HCT116 (cell line): ENCODE results near the gene CDX1. TPM values are rescaled to one million over a fixed set of nuclear protein-coding genes. Genes with fewer than 3 reads are reported as not detected.

Experiments
- ATAC-seq: fragments of 200-7000 bp; cut with Tn5 transposase; 2 replicates; pipeline ENCODE4 v1.9.1; 2020; ENCODE audit warnings: mild to moderate bottlenecking, moderate library complexity
- BruUV-seq: library from RNA; stranded (reverse); fragments of 400-500 nt; replicated peaks from 2 replicates; lab custom pipeline; 2021; lab: Mats Ljungman, UMichigan
- CTCF ChIA-PET: fragments of 300-600 bp; sonication (Branson Sonifier 250); formaldehyde crosslinking; loops from one replicate; lab custom pipeline; 2021; ENCODE audit warnings: antibody characterized with exemption; lab: Charles Lee
- POLR2A ChIA-PET: fragments of 300-600, 350-600 bp; sonication (Branson Sonifier 250); formaldehyde crosslinking; loops from one replicate; lab custom pipeline; 2021; ENCODE audit warnings: antibody characterized with exemption; lab: Charles Lee
- RAD21 ChIA-PET, 2 experiments: fragments of 300-600 bp; sonication (Branson Sonifier 250); formaldehyde crosslinking; loops; one replicate each; lab custom pipeline; 2023; ENCODE audit warnings: low total read pairs in 2 of 2; ENCODE audit not compliant: uncharacterized antibody in 2 of 2, unreplicated experiment in 2 of 2, low non-redundant PET in 1 of 2; lab: Charles Lee
- DNase-seq: peaks from one replicate; pipeline ENCODE4 v3.0.0-alpha.2; 2010; ENCODE audit warnings: low read depth, low spot score
- H2AFZ ChIP-seq: fragments of 200-600 bp; shearing (Covaris generic), sonication (generic); 2 replicates; pipeline ENCODE4 v1.6.1; 2017; ENCODE audit warnings: low read depth, mixed run types, mixed read lengths, antibody characterized with exemption, low read length; ENCODE audit not compliant: poor library complexity, severe bottlenecking
- H3K27ac ChIP-seq: 2 replicates; pipeline ENCODE4 v1.5.1; 2012; ENCODE audit warnings: low read depth, low read length
- H3K27me3 ChIP-seq: fragments of 200-600 bp; sonication (generic); 2 replicates; pipeline ENCODE4 v1.6.1; 2016; ENCODE audit warnings: mixed run types, low read length, mixed read lengths; ENCODE audit not compliant: insufficient read depth
- H3K36me3 ChIP-seq, 2 experiments: fragments of 200-500 bp in 1 of 2; fragments of 200-600 bp in 1 of 2; sonication (Bioruptor generic) in 1 of 2; sonication (generic) in 1 of 2; 2 replicates each; pipeline versions ENCODE4 v1.5.1 to v1.6.1; 2014 to 2016; ENCODE audit warnings: low read length in 2 of 2, inconsistent platforms in 1 of 2, mixed read lengths in 1 of 2, mixed run types in 1 of 2; ENCODE audit not compliant: insufficient read depth in 2 of 2, control insufficient read depth in 1 of 2
- H3K4me1 ChIP-seq, 2 experiments: fragments of 200-600 bp in 1 of 2; sonication (generic) in 1 of 2; 2 replicates each; pipeline versions ENCODE4 v1.5.1 to v1.6.1; 2012 to 2017; ENCODE audit warnings: low read length in 2 of 2, inconsistent platforms in 1 of 2, mild to moderate bottlenecking in 1 of 2, mixed read lengths in 1 of 2, mixed run types in 1 of 2, moderate library complexity in 1 of 2; ENCODE audit not compliant: insufficient read depth in 2 of 2, control insufficient read depth in 1 of 2
- H3K4me2 ChIP-seq: fragments of 200-600 bp; sonication (generic); 2 replicates; pipeline ENCODE4 v1.6.1; 2017; ENCODE audit warnings: mixed run types, low read length, mixed read lengths
- H3K4me3 ChIP-seq, 2 experiments: fragments of 200-600 bp in 1 of 2; sonication (generic) in 1 of 2; replicated peaks in 1 of 2; 2 replicates each; pipeline ENCODE4 v1.5.1; 2011 to 2016; ENCODE audit warnings: low read length in 2 of 2, control low read depth in 1 of 2, low read depth in 1 of 2, mild to moderate bottlenecking in 1 of 2, mixed read lengths in 1 of 2, mixed run types in 1 of 2
- H3K79me2 ChIP-seq: fragments of 200-600 bp; sonication (generic); 2 replicates; pipeline ENCODE4 v1.6.1; 2017; ENCODE audit warnings: mild to moderate bottlenecking, mixed run types, low read length, moderate library complexity, mixed read lengths; ENCODE audit not compliant: insufficient read depth
- H3K9ac ChIP-seq: fragments of 200-600 bp; sonication (generic); 2 replicates; pipeline ENCODE4 v1.6.1; 2016; ENCODE audit warnings: low read length, mixed read lengths
- H3K9me2 ChIP-seq: fragments of 200-600 bp; sonication (generic), shearing (Covaris generic); 2 replicates; pipeline ENCODE4 v1.6.1; 2017; ENCODE audit warnings: mixed run types, mild to moderate bottlenecking, moderate library complexity; ENCODE audit not compliant: insufficient read depth
- H3K9me3 ChIP-seq, 2 experiments: fragments of 200-500 bp in 1 of 2; fragments of 200-600 bp in 1 of 2; sonication (Bioruptor generic) in 1 of 2; sonication (generic) in 1 of 2; 2 replicates each; pipeline ENCODE4 v1.6.1; 2014 to 2017; ENCODE audit warnings: low read length in 2 of 2, mixed read lengths in 2 of 2, inconsistent platforms in 1 of 2, low read depth in 1 of 2, mild to moderate bottlenecking in 1 of 2, mixed run types in 1 of 2, moderate library complexity in 1 of 2; ENCODE audit not compliant: control insufficient read depth in 1 of 2, insufficient read depth in 1 of 2
- H4K20me1 ChIP-seq: fragments of 200-600 bp; sonication (generic), shearing (Covaris generic); 2 replicates; pipeline ENCODE4 v1.6.1; 2017; ENCODE audit warnings: mixed run types, mild to moderate bottlenecking, moderate library complexity; ENCODE audit not compliant: insufficient read depth
- ATF3 ChIP-seq: IDR thresholded peaks from 2 replicates; pipeline ENCODE4 v1.6.1; 2012
- CEBPB ChIP-seq: IDR thresholded peaks from 2 replicates; pipeline ENCODE4 v1.6.1; 2012; ENCODE audit warnings: low read depth
- CTCF ChIP-seq, 3 experiments: fragments of 200-600 bp in 1 of 3; sonication (generic) in 1 of 3; IDR thresholded peaks in 2 of 3; conservative IDR thresholded peaks in 1 of 3; 2 replicates each; pipeline ENCODE4 v1.5.1; 2012 to 2017; ENCODE audit warnings: low read depth in 2 of 3, low read length in 2 of 3, antibody characterized with exemption in 1 of 3, borderline replicate concordance in 1 of 3, control low read depth in 1 of 3, mild to moderate bottlenecking in 1 of 3, mixed read lengths in 1 of 3, mixed run types in 1 of 3, moderate library complexity in 1 of 3; ENCODE audit not compliant: insufficient read depth in 1 of 3
- ELF1 ChIP-seq: IDR thresholded peaks from 2 replicates; pipeline ENCODE4 v1.6.1; 2012; ENCODE audit warnings: low read depth, borderline replicate concordance
- EZH2 ChIP-seq: fragments of 200-600 bp; sonication (generic); IDR thresholded peaks from 2 replicates; pipeline ENCODE4 v1.6.1; 2017; ENCODE audit warnings: antibody characterized with exemption, mixed run types
- EZH2phosphoT487 ChIP-seq: fragments of 200-600 bp; IDR thresholded peaks from 2 replicates; pipeline ENCODE4 v1.6.1; 2018; ENCODE audit warnings: antibody characterized with exemption, borderline replicate concordance
- JUND ChIP-seq: IDR thresholded peaks from 2 replicates; pipeline ENCODE4 v1.6.1; 2012
- POLR2A ChIP-seq: IDR thresholded peaks from 2 replicates; pipeline ENCODE4 v1.7.0; 2011; ENCODE audit warnings: borderline replicate concordance; ENCODE audit not compliant: insufficient read depth, insufficient read length; ENCODE audit errors: extremely low read depth
- POLR2AphosphoS5 ChIP-seq: IDR thresholded peaks from 2 replicates; pipeline ENCODE4 v1.6.1; 2011; ENCODE audit warnings: mild to moderate bottlenecking, low read depth, low read length, moderate library complexity
- RAD21 ChIP-seq: IDR thresholded peaks from 2 replicates; pipeline ENCODE4 v1.6.1; 2012; ENCODE audit warnings: low read depth, mild to moderate bottlenecking
- SP1 ChIP-seq: IDR thresholded peaks from 2 replicates; pipeline ENCODE4 v1.6.1; 2012; ENCODE audit warnings: low read depth
- TCF7L2 ChIP-seq: IDR thresholded peaks from 2 replicates; pipeline ENCODE4 v1.7.0; 2011; ENCODE audit warnings: borderline replicate concordance, inconsistent platforms; ENCODE audit not compliant: insufficient read depth, insufficient read length; ENCODE audit errors: extremely low read depth
- YY1 ChIP-seq: IDR thresholded peaks from 2 replicates; pipeline ENCODE4 v1.6.1; 2011; ENCODE audit warnings: low read length, low read depth, moderate library complexity, mild to moderate bottlenecking; ENCODE audit not compliant: insufficient replicate concordance; ENCODE audit errors: extremely low read depth
- ZBTB33 ChIP-seq: IDR thresholded peaks from 2 replicates; pipeline ENCODE4 v1.6.1; 2011; ENCODE audit warnings: mild to moderate bottlenecking, low read length, moderate library complexity; ENCODE audit not compliant: insufficient replicate concordance; ENCODE audit errors: extremely low read depth
- ZFX ChIP-seq: fragments of 450-650 bp; IDR thresholded peaks from 2 replicates; pipeline ENCODE4 v1.6.1; 2017
- ZNF274 ChIP-seq: fragments of 200-500 bp; sonication (Bioruptor generic); IDR thresholded peaks from 2 replicates; pipeline ENCODE4 v1.6.1; 2014; ENCODE audit warnings: mild to moderate bottlenecking, low read depth, low read length, inconsistent platforms
- intact Hi-C: fragments of 100-400 bp; cut with micrococcal nuclease; formaldehyde crosslinking; loops from 2 replicates; pipeline ENCODE4 v1.10.0; 2022
- total RNA-seq: library from RNA; stranded (reverse); gene quantifications from one replicate; pipeline ENCODE4 v1.2.1, GENCODE V29; 2021; ENCODE audit not compliant: unreplicated experiment

The CDX1 gene
- total RNA-seq, 1 experiment from 2014 or later: not detected

- Histone ChIP-seq H3K9ac (no peak overlapping the region), H3K27me3 (no peaks in the 10 kb centered on the region), H3K4me3 (no peak overlapping the region), H3K79me2 (no peaks in the 10 kb centered on the region), H3K4me1 (peaks cover 0 to 9% of the 10 kb centered on the region in 2 experiments; a peak in 1 of 4 replicates), H3K9me3 (no peaks in the 10 kb centered on the region), H4K20me1 (no peaks in the 10 kb centered on the region), H2AFZ (no peak overlapping the region)
- RAD21 ChIA-PET: no interaction called here
- POLR2A ChIA-PET: no interaction called here
- intact Hi-C loops: no loop called here
- DNase-seq: no peak
- ATAC-seq: no peak
- TF ChIP-seq ATF3: no peak
- TF ChIP-seq ZBTB33: no peak
- no peak for TF ChIP-seq TCF7L2
- no peak for TF ChIP-seq ZNF274
- TF ChIP-seq ZFX: no peak
- no peak for TF ChIP-seq POLR2A
- TF ChIP-seq CEBPB: no peak
- TF ChIP-seq EZH2phosphoT487: no peak
- TF ChIP-seq RAD21: no peak
- TF ChIP-seq POLR2AphosphoS5: no peak
- TF ChIP-seq JUND: no peak
- TF ChIP-seq EZH2: no peak
- no peak for TF ChIP-seq CTCF (IDR thresholded peaks at IDR 0.05 in 2 of 3, conservative IDR thresholded peaks at IDR 0.05 in 1 of 3; ENCODE audit: borderline replicate concordance in 1 of 3, insufficient read depth in 1 of 3, low read depth in 2 of 3, low read length in 2 of 3)
- no peak for TF ChIP-seq ELF1
- no peak for TF ChIP-seq SP1
- no peak for TF ChIP-seq YY1
- TF ChIP-seq, all 23 proteins: peak for 0
- Histone ChIP-seq H3K36me3 (no peaks in the 10 kb centered on the region), H3K27ac (no peak overlapping the region), H3K4me2 (no peak overlapping the region), H3K9me2 (no peaks in the 10 kb centered on the region)
- no TSS peak for BruUV-seq
- CTCF ChIA-PET: no interaction called here
Observed at GRCh38 chr5:150132740-150133139, 33.8 kb upstream of the CDX1 start.
